ENCODE data around the gene CENPB. TPM values are rescaled to one million over a fixed set of nuclear protein-coding genes. Genes with fewer than 3 reads are reported as not detected.

The CENPB gene
- polyA plus RNA-seq, 1 donor (not counting 4 experiments of a cell fraction or from before 2014, with no cell fraction given): 18.1 TPM

- no peak for TF ChIP-seq EZH2 (IDR thresholded peaks at IDR 0.05; ENCODE audit: low read length)
- TF ChIP-seq, protein P1, sequence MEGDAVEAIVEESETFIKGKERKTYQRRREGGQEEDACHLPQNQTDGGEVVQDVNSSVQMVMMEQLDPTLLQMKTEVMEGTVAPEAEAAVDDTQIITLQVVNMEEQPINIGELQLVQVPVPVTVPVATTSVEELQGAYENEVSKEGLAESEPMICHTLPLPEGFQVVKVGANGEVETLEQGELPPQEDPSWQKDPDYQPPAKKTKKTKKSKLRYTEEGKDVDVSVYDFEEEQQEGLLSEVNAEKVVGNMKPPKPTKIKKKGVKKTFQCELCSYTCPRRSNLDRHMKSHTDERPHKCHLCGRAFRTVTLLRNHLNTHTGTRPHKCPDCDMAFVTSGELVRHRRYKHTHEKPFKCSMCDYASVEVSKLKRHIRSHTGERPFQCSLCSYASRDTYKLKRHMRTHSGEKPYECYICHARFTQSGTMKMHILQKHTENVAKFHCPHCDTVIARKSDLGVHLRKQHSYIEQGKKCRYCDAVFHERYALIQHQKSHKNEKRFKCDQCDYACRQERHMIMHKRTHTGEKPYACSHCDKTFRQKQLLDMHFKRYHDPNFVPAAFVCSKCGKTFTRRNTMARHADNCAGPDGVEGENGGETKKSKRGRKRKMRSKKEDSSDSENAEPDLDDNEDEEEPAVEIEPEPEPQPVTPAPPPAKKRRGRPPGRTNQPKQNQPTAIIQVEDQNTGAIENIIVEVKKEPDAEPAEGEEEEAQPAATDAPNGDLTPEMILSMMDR (optimal IDR thresholded peaks at IDR 0.05 in 1 of 3, IDR thresholded peaks at IDR 0.05 in 1 of 3, conservative IDR thresholded peaks at IDR 0.05 in 1 of 3; ENCODE audit: extremely low read depth in 1 of 3, insufficient read depth in 2 of 3, low read length in 3 of 3): no peak
Observed at GRCh38 chr20:3765171-3765882, 21.2 kb downstream of the CENPB start.

GRCh38 chr20:3764659-3765058, 21.9 kb downstream of the CENPB start:
- Histone ChIP-seq H2AFZ (ENCODE audit: control insufficient read depth, low read length) (no peak overlapping the region), H3K79me2 (ENCODE audit: control insufficient read depth, insufficient read depth, low read length) (peaks cover 20% of the 10 kb centered on the region), H3K4me1 (ENCODE audit: control insufficient read depth, extremely low read depth, insufficient read depth, low read length) (peaks cover 21% of the 10 kb centered on the region), H3K36me3 (ENCODE audit: control insufficient read depth in 2 of 2, extremely low read depth in 1 of 2, insufficient read depth in 2 of 2, low read length in 2 of 2) (peaks cover 4 to 7% of the 10 kb centered on the region in 2 experiments), H3K9me3 (ENCODE audit: control insufficient read depth, low read depth, low read length) (no peaks in the 10 kb centered on the region), H3K9me1 (ENCODE audit: control insufficient read depth, extremely low read depth, insufficient read depth, low read length) (no peaks in the 10 kb centered on the region), H3K9ac (ENCODE audit: control insufficient read depth, extremely low read depth, insufficient read depth, low read length) (no peak overlapping the region), H3K27me3 (ENCODE audit: control insufficient read depth, extremely low read depth, insufficient read depth, low read length) (no peaks in the 10 kb centered on the region), H3K27ac (ENCODE audit: control insufficient read depth, insufficient read depth, low read length) (no peak overlapping the region), H3K4me2 (ENCODE audit: control insufficient read depth, extremely low read depth, insufficient read depth, low read depth, low read length) (no peak overlapping the region), H4K20me1 (ENCODE audit: control insufficient read depth, extremely low read depth, insufficient read depth, low read length) (no peaks in the 10 kb centered on the region), H3K4me3 (ENCODE audit: control insufficient read depth in 2 of 3, extremely low read depth in 1 of 3, insufficient read depth in 2 of 3, low read depth in 1 of 3, low read length in 3 of 3) (no peak overlapping the region)
- dilution Hi-C loops (cut with MboI; ENCODE audit: extremely low pct_ligation_motif_present, low sequenced_read_pairs): no loop called here
- no peak for DNase-seq (ENCODE audit: low read depth, low spot score)
- no peak for FAIRE-seq
- TF ChIP-seq, protein P1 (optimal IDR thresholded peaks at IDR 0.05 in 1 of 3, IDR thresholded peaks at IDR 0.05 in 1 of 3, conservative IDR thresholded peaks at IDR 0.05 in 1 of 3; ENCODE audit: extremely low read depth in 1 of 3, insufficient read depth in 2 of 3, low read length in 3 of 3): no peak
- no peak for TF ChIP-seq EZH2 (IDR thresholded peaks at IDR 0.05; ENCODE audit: low read length)

More at GRCh38 chr20:3765171-3765882, 21.2 kb downstream of the CENPB start:
- DNase-seq (ENCODE audit: low read depth, low spot score) (no peak), FAIRE-seq (no peak)
- H3K4me1 ChIP-seq (ENCODE audit: control insufficient read depth, extremely low read depth, insufficient read depth, low read length): peaks cover 21% of the 10 kb centered on the region
- H3K36me3 ChIP-seq (ENCODE audit: control insufficient read depth in 2 of 2, extremely low read depth in 1 of 2, insufficient read depth in 2 of 2, low read length in 2 of 2): peaks cover 0 to 4% of the 10 kb centered on the region in 2 experiments
- no peaks in the 10 kb centered on the region for H4K20me1 ChIP-seq (ENCODE audit: control insufficient read depth, extremely low read depth, insufficient read depth, low read length)
- no peak overlapping the region for H3K4me2 ChIP-seq (ENCODE audit: control insufficient read depth, extremely low read depth, insufficient read depth, low read depth, low read length)
- dilution Hi-C loops (cut with MboI; ENCODE audit: extremely low pct_ligation_motif_present, low sequenced_read_pairs): no loop called here
- no peaks in the 10 kb centered on the region for H3K27me3 ChIP-seq (ENCODE audit: control insufficient read depth, extremely low read depth, insufficient read depth, low read length)
- H3K27ac ChIP-seq (ENCODE audit: control insufficient read depth, insufficient read depth, low read length): no peak overlapping the region
- no peaks in the 10 kb centered on the region for H3K9me1 ChIP-seq (ENCODE audit: control insufficient read depth, extremely low read depth, insufficient read depth, low read length)
- H3K4me3 ChIP-seq (ENCODE audit: control insufficient read depth in 2 of 3, extremely low read depth in 1 of 3, insufficient read depth in 2 of 3, low read depth in 1 of 3, low read length in 3 of 3): no peak overlapping the region
- H3K9ac ChIP-seq (ENCODE audit: control insufficient read depth, extremely low read depth, insufficient read depth, low read length): no peak overlapping the region
- no peak overlapping the region for H2AFZ ChIP-seq (ENCODE audit: control insufficient read depth, low read length)
- peaks cover 18% of the 10 kb centered on the region for H3K79me2 ChIP-seq (ENCODE audit: control insufficient read depth, insufficient read depth, low read length)
- H3K9me3 ChIP-seq (ENCODE audit: control insufficient read depth, low read depth, low read length): no peaks in the 10 kb centered on the region

All from keratinocyte (primary cell).